ENCODE measurements around the gene CDV3.

- TF ChIP-seq CTCF (IDR thresholded peaks at IDR 0.05; ENCODE audit: borderline replicate concordance, extremely low read depth, low read length, poor library complexity, severe bottlenecking) (no peak), EZH2 (IDR thresholded peaks at IDR 0.05; ENCODE audit: borderline replicate concordance, low read depth, low read length, severe bottlenecking) (no peak)
Measured at GRCh38 chr3:133573629-133574194, at the start of gene CDV3.
